SJSA1 (cell line): ENCODE measurements around the gene SUSD1. TPM values are rescaled to one million over a fixed set of nuclear protein-coding genes. Genes with fewer than 3 reads are reported as not detected.
A peak's percentile ranks its signal among the peaks of the same experiment; 100 is the strongest.

Experiments
- DNase-seq, 2 experiments: peaks; one replicate each; pipeline ENCODE4 v3.0.0-alpha.2; 2015 to 2020; ENCODE audit warnings: low spot score in 2 of 2, low read depth in 1 of 2
- H3K27ac ChIP-seq: fragments of 250-450 bp; sonication (Bioruptor Pico); 2 replicates; pipeline ENCODE4 v1.5.1; 2020; ENCODE audit warnings: mild to moderate bottlenecking, moderate library complexity
- H3K27me3 ChIP-seq: fragments of 250-450 bp; sonication (Bioruptor Pico); replicated peaks from 2 replicates; pipeline ENCODE4 v1.5.1; 2020; ENCODE audit warnings: mild to moderate bottlenecking, moderate library complexity
- H3K36me3 ChIP-seq: fragments of 250-450 bp; sonication (Bioruptor Pico); 2 replicates; pipeline ENCODE4 v1.5.1; 2020; ENCODE audit warnings: mild to moderate bottlenecking
- H3K4me1 ChIP-seq: fragments of 250-450 bp; sonication (Bioruptor Pico); replicated peaks from 2 replicates; pipeline ENCODE4 v1.6.1; 2021; ENCODE audit warnings: mild to moderate bottlenecking
- H3K4me3 ChIP-seq: fragments of 250-450 bp; sonication (Bioruptor Pico); 2 replicates; pipeline ENCODE4 v1.5.1; 2020; ENCODE audit warnings: mild to moderate bottlenecking
- H3K9me3 ChIP-seq: fragments of 250-450 bp; sonication (Bioruptor Pico); replicated peaks from 2 replicates; pipeline ENCODE4 v1.5.1; 2020; ENCODE audit warnings: mild to moderate bottlenecking
- total RNA-seq: library from RNA; depleted of rRNA; stranded (reverse); fragments of >200 nt; shearing (Covaris generic); gene quantifications from 2 replicates; pipeline ENCODE4 v1.2.3, GENCODE V29; 2014; rRNA removed

The SUSD1 gene
- total RNA-seq, 1 experiment from 2014 or later = 32.8 TPM

GRCh38 chr9:112003538-112003937, 171.6 kb downstream of the SUSD1 start:
- DNase-seq = no peak
- Histone ChIP-seq H3K4me3 (no peak overlapping the region), H3K36me3 (no peaks in the 10 kb centered on the region), H3K4me1 (peaks cover 12% of the 10 kb centered on the region), H3K9me3 (no peaks in the 10 kb centered on the region), H3K27me3 (no peaks in the 10 kb centered on the region), H3K27ac (peak overlapping the region; percentile 77)

GRCh38 chr9:112002847-112003457, 172.1 kb downstream of the SUSD1 start:
- H3K27ac ChIP-seq = peak overlapping the region; percentile 77

GRCh38 chr9:112002131-112002846, 172.8 kb downstream of the SUSD1 start:
- Histone ChIP-seq H3K4me3 (no peak overlapping the region), H3K4me1 (peaks cover 12% of the 10 kb centered on the region), H3K27ac (peak overlapping the region; percentile 77), H3K9me3 (no peaks in the 10 kb centered on the region), H3K27me3 (no peaks in the 10 kb centered on the region), H3K36me3 (no peaks in the 10 kb centered on the region)
- DNase-seq = no peak

More at GRCh38 chr9:112002847-112003457, 172.1 kb downstream of the SUSD1 start:
- H3K27me3 ChIP-seq = no peaks in the 10 kb centered on the region
- no peak overlapping the region for H3K4me3 ChIP-seq
- DNase-seq = peak; percentile 40 to 46
- H3K36me3 ChIP-seq = no peaks in the 10 kb centered on the region
- H3K9me3 ChIP-seq = no peaks in the 10 kb centered on the region
- H3K4me1 ChIP-seq = peaks cover 12% of the 10 kb centered on the region

- no peak overlapping the region for H3K4me3 ChIP-seq
- DNase-seq = no peak
- H3K27me3 ChIP-seq = no peaks in the 10 kb centered on the region
- no peak overlapping the region for H3K27ac ChIP-seq
- H3K9me3 ChIP-seq = no peaks in the 10 kb centered on the region
- peaks cover 12% of the 10 kb centered on the region for H3K4me1 ChIP-seq
- no peaks in the 10 kb centered on the region for H3K36me3 ChIP-seq
Observed at GRCh38 chr9:112000743-112001142, 174.4 kb downstream of the SUSD1 start.

- peaks cover 12% of the 10 kb centered on the region for H3K4me1 ChIP-seq
- no peaks in the 10 kb centered on the region for H3K36me3 ChIP-seq
- H3K9me3 ChIP-seq = no peaks in the 10 kb centered on the region
- H3K27me3 ChIP-seq = no peaks in the 10 kb centered on the region
- H3K27ac ChIP-seq = no peak overlapping the region
- H3K4me3 ChIP-seq = no peak overlapping the region
- DNase-seq = no peak
Observed at GRCh38 chr9:111999319-111999718, 175.8 kb downstream of the SUSD1 start.

GRCh38 chr9:111997831-111998230, 177.3 kb downstream of the SUSD1 start:
- no peak for DNase-seq

GRCh38 chr9:111994831-111995458, 180.2 kb downstream of the SUSD1 start:
- no peak overlapping the region for H3K27ac ChIP-seq
- no peaks in the 10 kb centered on the region for H3K9me3 ChIP-seq
- no peaks in the 10 kb centered on the region for H3K36me3 ChIP-seq
- no peak for DNase-seq
- no peaks in the 10 kb centered on the region for H3K27me3 ChIP-seq
- H3K4me3 ChIP-seq = no peak overlapping the region
- peaks cover 5% of the 10 kb centered on the region; the same call in 1 of the 2 replicates for H3K4me1 ChIP-seq

More at GRCh38 chr9:111997831-111998230, 177.3 kb downstream of the SUSD1 start:
- no peaks in the 10 kb centered on the region for H3K27me3 ChIP-seq
- H3K27ac ChIP-seq = no peak overlapping the region
- no peak overlapping the region for H3K4me3 ChIP-seq
- no peaks in the 10 kb centered on the region for H3K9me3 ChIP-seq
- peaks cover 5% of the 10 kb centered on the region for H3K4me1 ChIP-seq
- H3K36me3 ChIP-seq = no peaks in the 10 kb centered on the region

GRCh38 chr9:111993319-111993718, 181.8 kb downstream of the SUSD1 start:
- Histone ChIP-seq H3K4me3 (no peak overlapping the region), H3K36me3 (no peaks in the 10 kb centered on the region), H3K9me3 (no peaks in the 10 kb centered on the region), H3K4me1 (peaks cover 5% of the 10 kb centered on the region; the same call in 1 of the 2 replicates), H3K27ac (no peak overlapping the region), H3K27me3 (no peaks in the 10 kb centered on the region)
- no peak for DNase-seq

GRCh38 chr9:111992523-111992922, 182.6 kb downstream of the SUSD1 start:
- no peak overlapping the region for H3K27ac ChIP-seq
- H3K4me1 ChIP-seq = peaks cover 5% of the 10 kb centered on the region; the same call in 1 of the 2 replicates
- H3K9me3 ChIP-seq = no peaks in the 10 kb centered on the region
- no peak for DNase-seq
- H3K36me3 ChIP-seq = no peaks in the 10 kb centered on the region
- no peaks in the 10 kb centered on the region for H3K27me3 ChIP-seq
- H3K4me3 ChIP-seq = no peak overlapping the region

GRCh38 chr9:111991179-111991578, 183.9 kb downstream of the SUSD1 start:
- Histone ChIP-seq H3K27ac (no peak overlapping the region), H3K9me3 (no peaks in the 10 kb centered on the region), H3K4me1 (peaks cover 10% of the 10 kb centered on the region), H3K27me3 (no peaks in the 10 kb centered on the region), H3K4me3 (no peak overlapping the region), H3K36me3 (no peaks in the 10 kb centered on the region)
- DNase-seq = no peak

Other genes with a start within 250 kb of the SUSD1 start
- gene PTBP3, start 158.3 kb upstream of the SUSD1 start, total RNA-seq = 54.1 and 90.3 TPM in 2 replicates
- 26.3 and 37.4 TPM in 2 replicates for gene HSDL2, start 204.8 kb upstream of the SUSD1 start, total RNA-seq